ENCODE data around the gene CGB3.
"Not testable (repeated sequence)": the region's sequence is repeated elsewhere in the genome, so short reads cannot be mapped to it uniquely, and the experiment has no call there.

DNA sequence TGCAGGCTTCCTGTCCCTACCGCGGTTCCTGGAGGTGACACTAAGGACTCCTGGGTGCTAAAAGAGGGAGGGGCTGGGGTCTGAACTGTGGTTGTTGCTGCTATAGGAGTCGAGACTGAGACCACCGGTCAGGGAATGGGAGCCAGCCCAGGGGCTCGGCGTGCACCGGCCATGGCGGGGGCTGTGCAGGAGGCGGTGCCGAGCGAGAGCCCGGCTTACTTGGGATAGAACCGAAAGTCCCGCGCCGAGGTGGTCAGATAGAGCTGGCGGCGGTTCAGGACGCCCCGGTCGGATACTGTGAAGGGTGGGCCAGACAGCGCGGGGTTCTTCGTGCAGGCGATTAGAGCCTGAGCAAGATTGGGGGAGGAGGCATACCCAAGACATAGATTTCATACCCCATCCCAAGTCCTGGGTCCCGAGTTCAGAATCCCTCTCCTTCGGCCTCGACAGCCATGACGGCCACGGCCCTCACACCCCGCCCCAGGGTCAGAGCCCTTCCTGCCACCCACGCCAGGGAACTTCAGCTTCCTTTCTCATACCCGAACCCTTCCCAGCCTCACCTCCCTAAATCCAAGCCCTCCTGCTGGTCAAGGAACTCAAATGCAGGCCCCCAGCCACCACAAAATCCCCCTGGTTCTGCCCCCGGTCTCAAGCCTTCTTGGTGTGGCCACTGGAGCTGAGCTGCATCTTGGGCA is 32.9 kb upstream of the CGB3 start:
- not testable (repeated sequence) for TF ChIP-seq POLR2A, EP300 (IDR thresholded peaks at IDR 0.05)
- TF ChIP-seq, protein P1, sequence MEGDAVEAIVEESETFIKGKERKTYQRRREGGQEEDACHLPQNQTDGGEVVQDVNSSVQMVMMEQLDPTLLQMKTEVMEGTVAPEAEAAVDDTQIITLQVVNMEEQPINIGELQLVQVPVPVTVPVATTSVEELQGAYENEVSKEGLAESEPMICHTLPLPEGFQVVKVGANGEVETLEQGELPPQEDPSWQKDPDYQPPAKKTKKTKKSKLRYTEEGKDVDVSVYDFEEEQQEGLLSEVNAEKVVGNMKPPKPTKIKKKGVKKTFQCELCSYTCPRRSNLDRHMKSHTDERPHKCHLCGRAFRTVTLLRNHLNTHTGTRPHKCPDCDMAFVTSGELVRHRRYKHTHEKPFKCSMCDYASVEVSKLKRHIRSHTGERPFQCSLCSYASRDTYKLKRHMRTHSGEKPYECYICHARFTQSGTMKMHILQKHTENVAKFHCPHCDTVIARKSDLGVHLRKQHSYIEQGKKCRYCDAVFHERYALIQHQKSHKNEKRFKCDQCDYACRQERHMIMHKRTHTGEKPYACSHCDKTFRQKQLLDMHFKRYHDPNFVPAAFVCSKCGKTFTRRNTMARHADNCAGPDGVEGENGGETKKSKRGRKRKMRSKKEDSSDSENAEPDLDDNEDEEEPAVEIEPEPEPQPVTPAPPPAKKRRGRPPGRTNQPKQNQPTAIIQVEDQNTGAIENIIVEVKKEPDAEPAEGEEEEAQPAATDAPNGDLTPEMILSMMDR (IDR thresholded peaks at IDR 0.05), result not testable (repeated sequence)
